Measurements from ENCODE around the gene CDC40.

DNA sequence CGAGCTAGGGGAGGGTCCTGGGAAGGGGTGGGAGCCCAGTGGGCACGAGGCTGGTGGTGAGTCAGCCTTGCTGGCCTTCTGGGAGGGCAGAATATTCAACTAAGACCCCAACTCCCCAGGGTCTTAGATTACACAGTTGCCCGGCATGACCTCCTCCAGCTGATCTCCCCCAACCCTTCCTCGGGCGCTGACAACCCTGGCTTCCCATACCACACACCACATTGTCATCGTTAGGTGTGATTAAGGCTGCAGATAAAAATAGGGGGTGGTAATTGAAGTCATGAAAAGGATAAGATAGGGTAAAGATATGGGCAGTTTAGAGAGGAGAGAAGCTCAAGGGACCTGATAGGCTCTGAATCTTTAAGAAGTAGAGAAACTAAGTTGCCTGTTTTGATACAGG, 10.5 kb downstream of the CDC40 start:
- TF ChIP-seq, protein P1, sequence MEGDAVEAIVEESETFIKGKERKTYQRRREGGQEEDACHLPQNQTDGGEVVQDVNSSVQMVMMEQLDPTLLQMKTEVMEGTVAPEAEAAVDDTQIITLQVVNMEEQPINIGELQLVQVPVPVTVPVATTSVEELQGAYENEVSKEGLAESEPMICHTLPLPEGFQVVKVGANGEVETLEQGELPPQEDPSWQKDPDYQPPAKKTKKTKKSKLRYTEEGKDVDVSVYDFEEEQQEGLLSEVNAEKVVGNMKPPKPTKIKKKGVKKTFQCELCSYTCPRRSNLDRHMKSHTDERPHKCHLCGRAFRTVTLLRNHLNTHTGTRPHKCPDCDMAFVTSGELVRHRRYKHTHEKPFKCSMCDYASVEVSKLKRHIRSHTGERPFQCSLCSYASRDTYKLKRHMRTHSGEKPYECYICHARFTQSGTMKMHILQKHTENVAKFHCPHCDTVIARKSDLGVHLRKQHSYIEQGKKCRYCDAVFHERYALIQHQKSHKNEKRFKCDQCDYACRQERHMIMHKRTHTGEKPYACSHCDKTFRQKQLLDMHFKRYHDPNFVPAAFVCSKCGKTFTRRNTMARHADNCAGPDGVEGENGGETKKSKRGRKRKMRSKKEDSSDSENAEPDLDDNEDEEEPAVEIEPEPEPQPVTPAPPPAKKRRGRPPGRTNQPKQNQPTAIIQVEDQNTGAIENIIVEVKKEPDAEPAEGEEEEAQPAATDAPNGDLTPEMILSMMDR (conservative IDR thresholded peaks at IDR 0.05 in 1 of 2, IDR thresholded peaks at IDR 0.05 in 1 of 2; ENCODE audit: low read depth in 1 of 2, low read length in 2 of 2), result no peak
- TF ChIP-seq EZH2 (IDR thresholded peaks at IDR 0.05; ENCODE audit: low read length, missing control alignments), result no peak

Data from fibroblast of lung (primary cell).